ENCODE results near the gene CYP27B1. TPM values are rescaled to one million over a fixed set of nuclear protein-coding genes. Genes with fewer than 3 reads are reported as not detected.

CYP27B1 gene
- total RNA-seq, 1 donor from 2014 or later, result 2.0 TPM

GRCh38 chr12:57736741-57737466, 30.0 kb downstream of the CYP27B1 start:
- DNase-seq (no peak), ATAC-seq (no peak)
- H3K9me3 ChIP-seq, result no peaks in the 10 kb centered on the region
- H3K36me3 ChIP-seq, result no peaks in the 10 kb centered on the region
- H3K27me3 ChIP-seq, result peaks cover 61% of the 10 kb centered on the region
- no peak for TF ChIP-seq CTCF (IDR thresholded peaks at IDR 0.05)
- intact Hi-C loops (cut with DNase I), result no loop called here
- no peak overlapping the region for H3K27ac ChIP-seq
- no peaks in the 10 kb centered on the region for H3K4me1 ChIP-seq
- no peak overlapping the region for H3K4me3 ChIP-seq

DNA sequence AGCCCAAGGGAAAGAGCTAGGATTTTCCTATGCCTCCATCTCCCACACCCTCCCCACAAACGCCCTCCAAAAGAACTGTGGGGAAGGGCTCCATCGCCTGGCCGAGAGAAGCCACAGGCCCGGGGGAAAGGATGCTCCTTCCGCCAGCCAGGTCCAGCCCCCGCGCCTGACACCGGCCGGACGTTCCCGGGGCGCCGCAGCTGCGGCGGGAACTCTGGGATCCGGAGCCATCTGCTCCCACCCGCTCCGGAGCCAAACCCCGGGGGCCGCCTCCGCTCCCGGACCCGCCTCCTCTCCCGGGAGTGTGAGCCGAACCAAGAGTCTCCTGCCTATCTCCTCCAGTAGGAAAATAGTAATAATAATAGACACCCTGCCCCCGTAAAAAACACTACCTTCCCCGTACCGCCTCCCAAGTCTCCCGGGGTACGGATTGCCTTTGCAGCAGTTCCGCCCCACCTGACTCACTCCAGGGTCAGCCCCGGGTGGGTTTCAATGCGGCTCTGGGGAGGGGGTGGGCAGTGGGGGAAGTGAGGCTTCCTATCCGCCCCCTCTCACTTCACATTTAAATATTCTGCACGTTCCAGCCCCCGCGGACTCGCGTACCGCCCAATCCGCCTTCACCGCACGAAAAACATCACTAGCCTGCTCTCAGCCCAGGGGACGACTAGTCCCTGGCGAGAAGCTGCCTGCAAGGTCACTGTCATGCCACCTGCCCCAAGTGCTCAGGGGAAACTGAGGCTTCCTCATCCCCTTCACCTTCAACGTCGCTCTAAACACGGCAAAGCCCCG, 30.7 kb downstream of the CYP27B1 start:
- no peaks in the 10 kb centered on the region for H3K36me3 ChIP-seq
- TF ChIP-seq CTCF (IDR thresholded peaks at IDR 0.05), result peak; percentile 12
- H3K27ac ChIP-seq, result no peak overlapping the region
- no peak overlapping the region for H3K4me3 ChIP-seq
- ATAC-seq, result no peak
- DNase-seq, result no peak
- H3K4me1 ChIP-seq, result no peaks in the 10 kb centered on the region
- peaks cover 61% of the 10 kb centered on the region for H3K27me3 ChIP-seq
- H3K9me3 ChIP-seq, result no peaks in the 10 kb centered on the region
- intact Hi-C loops (cut with DNase I), result no loop called here

- H3K27ac ChIP-seq, result no peak overlapping the region
- TF ChIP-seq CTCF (IDR thresholded peaks at IDR 0.05), result no peak
- no peaks in the 10 kb centered on the region for H3K36me3 ChIP-seq
- no peaks in the 10 kb centered on the region for H3K9me3 ChIP-seq
- no peaks in the 10 kb centered on the region for H3K4me1 ChIP-seq
- DNase-seq (no peak), ATAC-seq (no peak)
- intact Hi-C loops (cut with DNase I), result no loop called here
- H3K4me3 ChIP-seq, result no peak overlapping the region
- peaks cover 56% of the 10 kb centered on the region for H3K27me3 ChIP-seq
Measured at GRCh38 chr12:57735198-57735855, 31.6 kb downstream of the CYP27B1 start.

- intact Hi-C loops (cut with DNase I), result no loop called here
- Histone ChIP-seq H3K27ac (no peak overlapping the region), H3K27me3 (peaks cover 48% of the 10 kb centered on the region), H3K4me3 (no peak overlapping the region), H3K4me1 (no peaks in the 10 kb centered on the region), H3K36me3 (no peaks in the 10 kb centered on the region), H3K9me3 (no peaks in the 10 kb centered on the region)
- no peak for TF ChIP-seq CTCF (IDR thresholded peaks at IDR 0.05)
- no peak for ATAC-seq
- DNase-seq, result no peak
Measured at GRCh38 chr12:57734591-57734990, 32.3 kb downstream of the CYP27B1 start.

- H3K36me3 ChIP-seq, result no peaks in the 10 kb centered on the region
- intact Hi-C loops (cut with DNase I), result no loop called here
- H3K9me3 ChIP-seq, result no peaks in the 10 kb centered on the region
- ATAC-seq (no peak), DNase-seq (no peak)
- H3K4me1 ChIP-seq, result no peaks in the 10 kb centered on the region
- H3K27me3 ChIP-seq, result peaks cover 42% of the 10 kb centered on the region
- H3K4me3 ChIP-seq, result no peak overlapping the region
- no peak for TF ChIP-seq CTCF (IDR thresholded peaks at IDR 0.05)
- H3K27ac ChIP-seq, result no peak overlapping the region
Measured at GRCh38 chr12:57733928-57734327, 33.0 kb downstream of the CYP27B1 start.

Measured in upper lobe of right lung (tissue), 1 donor.